ENCODE measurements around the gene RFC5.
"Not testable (repeated sequence)": the region's sequence is repeated elsewhere in the genome, so short reads cannot be mapped to it uniquely, and the experiment has no call there.

Gene RFC5

GRCh38 chr12:118015306-118015705, 1.2 kb upstream of the RFC5 start:
- DNase-seq (ENCODE audit: low spot score): no peak

- no peak for DNase-seq (ENCODE audit: low spot score)
These were observed 559 bp upstream of the RFC5 start for GRCh38 chr12:118015944-118016343.

- DNase-seq (ENCODE audit: low spot score): no peak
These were observed 1.4 kb downstream of the RFC5 start for GRCh38 chr12:118017926-118018325.

GRCh38 chr12:118020036-118020435, 3.5 kb downstream of the RFC5 start:
- DNase-seq (ENCODE audit: low spot score): no peak

- not testable (repeated sequence) for DNase-seq (ENCODE audit: low spot score)
These were observed 5.7 kb downstream of the RFC5 start for GRCh38 chr12:118022097-118022727.

- DNase-seq (ENCODE audit: low spot score): no peak
These were observed 6.2 kb downstream of the RFC5 start for GRCh38 chr12:118022728-118023109.

- DNase-seq (ENCODE audit: low spot score): no peak
These were observed 6.9 kb downstream of the RFC5 start for GRCh38 chr12:118023301-118023860.

- DNase-seq (ENCODE audit: low spot score): no peak
These were observed 8.7 kb downstream of the RFC5 start for GRCh38 chr12:118025168-118025567.

- DNase-seq (ENCODE audit: low spot score): no peak
These were observed 12.7 kb downstream of the RFC5 start for GRCh38 chr12:118029166-118029565.

- no peak for DNase-seq (ENCODE audit: low spot score)
These were observed 15.7 kb downstream of the RFC5 start for GRCh38 chr12:118032188-118032587.

- no peak for DNase-seq (ENCODE audit: low spot score)
These were observed 16.8 kb downstream of the RFC5 start for GRCh38 chr12:118033323-118033722.

GRCh38 chr12:118033902-118034301, 17.4 kb downstream of the RFC5 start:
- no peak for DNase-seq (ENCODE audit: low spot score)

- peak; percentile 29 for DNase-seq (ENCODE audit: low spot score)
These were observed 18.1 kb downstream of the RFC5 start for GRCh38 chr12:118034429-118035189.

GRCh38 chr12:118035190-118036041, 18.9 kb downstream of the RFC5 start:
- no peak for DNase-seq (ENCODE audit: low spot score)

- DNase-seq (ENCODE audit: low spot score): no peak
These were observed 20.3 kb downstream of the RFC5 start for GRCh38 chr12:118036672-118037411.

GRCh38 chr12:118038137-118038536, 21.6 kb downstream of the RFC5 start:
- no peak for DNase-seq (ENCODE audit: low spot score)

GRCh38 chr12:118042091-118042490, 25.6 kb downstream of the RFC5 start:
- no peak for DNase-seq (ENCODE audit: low spot score)

- no peak for DNase-seq (ENCODE audit: low spot score)
These were observed 27.6 kb downstream of the RFC5 start for GRCh38 chr12:118044075-118044474.

- DNase-seq (ENCODE audit: low spot score): no peak
These were observed 28.1 kb downstream of the RFC5 start for GRCh38 chr12:118044577-118044976.

GRCh38 chr12:118046430-118046829, 29.9 kb downstream of the RFC5 start:
- DNase-seq (ENCODE audit: low spot score): no peak
